DOHH2 (cell line): ENCODE measurements around the gene CLCA2.

Experiments used
- H3F3A ChIP-seq: fragments of 200-600 bp; sonication (generic), shearing (Covaris generic); 2 replicates; pipeline ENCODE4 v1.6.0; 2016; ENCODE audit warnings: antibody characterized with exemption, mild to moderate bottlenecking; ENCODE audit not compliant: control insufficient read depth, insufficient read depth
- H3K27ac ChIP-seq: fragments of 200-600 bp; sonication (generic); 2 replicates; pipeline ENCODE4 v1.5.1; 2014; ENCODE audit warnings: low read depth, mild to moderate bottlenecking, low read length, moderate library complexity
- H3K27me3 ChIP-seq: fragments of 200-600 bp; sonication (generic); 2 replicates; pipeline ENCODE4 v1.6.1; 2014; ENCODE audit warnings: mild to moderate bottlenecking, low read length, mixed read lengths; ENCODE audit not compliant: control insufficient read depth
- H3K36me3 ChIP-seq: fragments of 200-600 bp; sonication (generic); 2 replicates; pipeline ENCODE4 v1.6.1; 2014; ENCODE audit warnings: mild to moderate bottlenecking, low read length, moderate library complexity, mixed read lengths; ENCODE audit not compliant: control insufficient read depth
- H3K4me1 ChIP-seq: fragments of 200-600 bp; sonication (generic); 2 replicates; pipeline ENCODE4 v1.6.1; 2014; ENCODE audit warnings: mild to moderate bottlenecking, low read length, mixed read lengths; ENCODE audit not compliant: control insufficient read depth
- H3K4me2 ChIP-seq: fragments of 200-600 bp; sonication (generic); 2 replicates; pipeline ENCODE4 v1.6.0; 2014; ENCODE audit warnings: mild to moderate bottlenecking, low read length, moderate library complexity
- H3K4me3 ChIP-seq: fragments of 200-600 bp; sonication (generic); 2 replicates; pipeline ENCODE4 v1.5.1; 2014; ENCODE audit warnings: mild to moderate bottlenecking, low read length, mixed read lengths
- H3K79me2 ChIP-seq: fragments of 200-600 bp; sonication (generic); 2 replicates; pipeline ENCODE4 v1.6.1; 2014; ENCODE audit warnings: mild to moderate bottlenecking, low read length, mixed read lengths; ENCODE audit not compliant: control insufficient read depth
- H3K9me2 ChIP-seq: fragments of 200-600 bp; sonication (generic); replicated peaks from 2 replicates; pipeline ENCODE4 v1.6.1; 2014; ENCODE audit warnings: mild to moderate bottlenecking, low read length, mixed read lengths; ENCODE audit not compliant: control insufficient read depth
- H3K9me3 ChIP-seq: fragments of 200-600 bp; sonication (generic); 2 replicates; pipeline ENCODE4 v1.6.1; 2014; ENCODE audit warnings: antibody characterized with exemption, low read length, mixed read lengths; ENCODE audit not compliant: control insufficient read depth, insufficient read depth
- H4K20me1 ChIP-seq: fragments of 200-600 bp; sonication (generic); 2 replicates; pipeline ENCODE4 v1.6.0; 2014; ENCODE audit warnings: low read depth, mild to moderate bottlenecking, antibody characterized with exemption, low read length, moderate library complexity; ENCODE audit not compliant: control insufficient read depth, insufficient read depth
- EZH2phosphoT487 ChIP-seq: fragments of 200-600 bp; sonication (generic); IDR thresholded peaks from 2 replicates; pipeline ENCODE4 v1.6.1; 2017; ENCODE audit warnings: borderline replicate concordance, mild to moderate bottlenecking, antibody characterized with exemption, low read length, moderate library complexity, mixed read lengths
- TF ChIP-seq, protein P1 (sequence below): fragments of 200-600 bp; sonication (generic); IDR thresholded peaks from one replicate; pipeline ENCODE4 v1.5.1; 2014; ENCODE audit warnings: antibody characterized with exemption, mild to moderate bottlenecking, low read depth, low read length; ENCODE audit not compliant: poor library complexity, severe bottlenecking

Gene CLCA2

DNA sequence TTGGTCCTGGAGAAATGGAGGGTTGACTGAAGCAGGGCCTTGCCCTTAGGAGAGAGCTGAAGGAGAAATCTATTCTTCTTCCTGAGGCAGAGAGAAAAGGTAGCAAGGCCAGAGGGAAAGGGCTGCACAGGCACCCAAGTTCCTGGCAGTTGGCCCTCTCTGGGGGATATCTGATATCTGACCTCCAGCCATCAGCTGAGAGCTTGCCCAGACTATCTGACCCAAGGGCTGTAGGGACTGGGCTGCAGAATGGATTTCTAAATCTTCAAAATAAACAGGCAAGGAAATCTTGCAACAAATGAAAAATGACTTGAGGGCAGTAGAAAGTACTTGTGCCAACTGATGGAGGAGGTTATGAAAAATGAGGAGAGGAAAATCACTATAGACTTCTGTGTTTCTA lies 498 bp upstream of the CLCA2 start:
- TF ChIP-seq, protein P1, sequence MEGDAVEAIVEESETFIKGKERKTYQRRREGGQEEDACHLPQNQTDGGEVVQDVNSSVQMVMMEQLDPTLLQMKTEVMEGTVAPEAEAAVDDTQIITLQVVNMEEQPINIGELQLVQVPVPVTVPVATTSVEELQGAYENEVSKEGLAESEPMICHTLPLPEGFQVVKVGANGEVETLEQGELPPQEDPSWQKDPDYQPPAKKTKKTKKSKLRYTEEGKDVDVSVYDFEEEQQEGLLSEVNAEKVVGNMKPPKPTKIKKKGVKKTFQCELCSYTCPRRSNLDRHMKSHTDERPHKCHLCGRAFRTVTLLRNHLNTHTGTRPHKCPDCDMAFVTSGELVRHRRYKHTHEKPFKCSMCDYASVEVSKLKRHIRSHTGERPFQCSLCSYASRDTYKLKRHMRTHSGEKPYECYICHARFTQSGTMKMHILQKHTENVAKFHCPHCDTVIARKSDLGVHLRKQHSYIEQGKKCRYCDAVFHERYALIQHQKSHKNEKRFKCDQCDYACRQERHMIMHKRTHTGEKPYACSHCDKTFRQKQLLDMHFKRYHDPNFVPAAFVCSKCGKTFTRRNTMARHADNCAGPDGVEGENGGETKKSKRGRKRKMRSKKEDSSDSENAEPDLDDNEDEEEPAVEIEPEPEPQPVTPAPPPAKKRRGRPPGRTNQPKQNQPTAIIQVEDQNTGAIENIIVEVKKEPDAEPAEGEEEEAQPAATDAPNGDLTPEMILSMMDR, result no peak
- TF ChIP-seq EZH2phosphoT487, result no peak
- no peaks in the 10 kb centered on the region for H3K79me2 ChIP-seq
- no peak overlapping the region for H3K4me2 ChIP-seq

DNA sequence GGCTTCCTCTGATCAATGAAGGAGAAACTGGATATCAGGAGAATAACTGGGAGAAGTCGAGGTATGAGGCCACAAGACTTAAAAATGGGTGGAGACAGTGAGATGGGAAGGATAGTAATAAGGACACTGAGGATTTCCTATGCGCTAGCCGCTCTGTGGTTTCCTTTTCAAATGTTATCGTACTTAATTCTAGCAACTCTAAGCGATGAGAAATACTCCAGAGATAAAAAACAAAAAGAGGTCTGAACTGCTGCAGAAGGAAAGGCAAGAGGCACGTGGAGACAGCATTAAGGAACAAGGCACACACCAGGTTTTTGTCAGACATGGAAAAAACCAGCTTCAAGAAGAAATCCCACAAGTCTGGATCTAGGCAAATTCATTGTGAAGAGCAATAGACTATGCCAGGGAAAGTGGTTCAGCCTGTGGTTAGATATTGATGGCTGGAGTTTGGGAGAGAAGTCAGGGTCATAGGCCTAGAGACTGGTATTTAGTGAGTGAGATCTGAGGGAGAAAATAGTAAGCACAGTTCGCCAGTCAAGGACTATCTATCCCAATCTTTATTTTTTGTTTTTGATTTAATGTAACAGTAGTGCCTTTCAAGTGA lies 5.3 kb downstream of the CLCA2 start:
- Histone ChIP-seq H3K4me1 (no peaks in the 10 kb centered on the region), H3K27ac (no peak overlapping the region), H3K36me3 (no peaks in the 10 kb centered on the region), H3F3A (no peaks in the 10 kb centered on the region), H3K27me3 (peaks cover 11% of the 10 kb centered on the region), H3K4me3 (no peak overlapping the region), H3K9me3 (no peaks in the 10 kb centered on the region), H4K20me1 (no peaks in the 10 kb centered on the region), H3K9me2 (no peaks in the 10 kb centered on the region), H3K4me2 (no peak overlapping the region), H3K79me2 (no peaks in the 10 kb centered on the region)
- TF ChIP-seq, protein P1, result no peak
- TF ChIP-seq EZH2phosphoT487, result no peak

More for the DNA sequence above, 498 bp upstream of the CLCA2 start:
- no peak overlapping the region for H3K4me3 ChIP-seq
- no peaks in the 10 kb centered on the region for H3K36me3 ChIP-seq
- peaks cover 3% of the 10 kb centered on the region; the same call in 1 of the 2 replicates for H3K4me1 ChIP-seq
- H3K9me2 ChIP-seq, result no peaks in the 10 kb centered on the region; the same call in 1 of the 2 replicates
- no peaks in the 10 kb centered on the region for H3F3A ChIP-seq
- H3K27ac ChIP-seq, result no peak overlapping the region
- no peaks in the 10 kb centered on the region for H3K9me3 ChIP-seq
- H3K27me3 ChIP-seq, result peaks cover 11% of the 10 kb centered on the region
- H4K20me1 ChIP-seq, result no peaks in the 10 kb centered on the region

DNA sequence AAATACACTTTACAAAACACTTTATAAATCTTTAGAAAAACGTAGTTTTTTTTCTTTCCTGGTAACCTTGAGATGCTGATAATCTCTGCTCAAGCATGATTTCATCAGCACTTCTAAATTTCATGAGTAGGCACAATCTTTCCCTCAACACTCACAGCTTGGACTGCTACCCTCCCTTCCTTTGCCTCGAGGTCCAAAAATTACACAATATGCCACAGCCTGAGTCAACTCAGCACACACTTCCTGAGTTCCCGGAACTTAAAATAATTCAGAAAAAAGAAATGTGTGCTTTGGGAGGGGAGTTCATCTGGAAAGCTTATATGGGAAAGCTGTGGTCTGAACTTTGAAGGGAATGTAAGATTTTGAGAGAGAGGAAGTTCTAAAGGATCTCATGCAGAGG lies 5.9 kb downstream of the CLCA2 start:
- Histone ChIP-seq H3K79me2 (no peaks in the 10 kb centered on the region), H3K36me3 (no peaks in the 10 kb centered on the region), H3K9me2 (no peaks in the 10 kb centered on the region), H3K4me2 (no peak overlapping the region), H3K27ac (no peak overlapping the region), H3K9me3 (no peaks in the 10 kb centered on the region), H3K4me1 (no peaks in the 10 kb centered on the region), H3F3A (no peaks in the 10 kb centered on the region), H3K4me3 (no peak overlapping the region), H4K20me1 (no peaks in the 10 kb centered on the region), H3K27me3 (peaks cover 7% of the 10 kb centered on the region)
- TF ChIP-seq, protein P1, result no peak
- no peak for TF ChIP-seq EZH2phosphoT487
